Astrocyte of the hippocampus (primary cell): ENCODE results near the gene TNIP1.

ENCODE experiments used
- DNase-seq: peaks from one replicate; pipeline ENCODE4 v3.0.0; 2011; ENCODE audit warnings: low read depth, low spot score

TNIP1 gene

GRCh38 chr5:151002681-151003502 lies 77.9 kb downstream of the TNIP1 start:
- no peak for DNase-seq

- peak; percentile 47 for DNase-seq
Observed at GRCh38 chr5:151002250-151002649, 78.6 kb downstream of the TNIP1 start.

- DNase-seq = no peak
Observed at GRCh38 chr5:151001436-151001835, 79.4 kb downstream of the TNIP1 start.

- peak; percentile 76 for DNase-seq
Observed at GRCh38 chr5:150999704-151000442, 81.0 kb downstream of the TNIP1 start.

- DNase-seq = no peak
Observed at GRCh38 chr5:150993826-150994412, 86.9 kb downstream of the TNIP1 start.

- DNase-seq = no peak
Observed at GRCh38 chr5:150993422-150993821, 87.4 kb downstream of the TNIP1 start.

- no peak for DNase-seq
Observed at GRCh38 chr5:150992705-150993104, 88.1 kb downstream of the TNIP1 start.

- DNase-seq = no peak
Observed at GRCh38 chr5:150989695-150990094, 91.1 kb downstream of the TNIP1 start.

- DNase-seq = no peak
Observed at GRCh38 chr5:150987746-150988145, 93.1 kb downstream of the TNIP1 start.
